K562 (cell line): Measurements from ENCODE around the gene KCNAB1. TPM values are rescaled to one million over a fixed set of nuclear protein-coding genes. Genes with fewer than 3 reads are reported as not detected.

Experiments
- CAMTA2 ChIP-seq: fragments of 250-450 bp; sonication (Bioruptor Pico); conservative IDR thresholded peaks from 2 replicates; pipeline ENCODE4 v1.5.1; 2022
- DIDO1 ChIP-seq: fragments of 450-650 bp; IDR thresholded peaks from 2 replicates; pipeline ENCODE4 v1.6.1; 2016; ENCODE audit warnings: low read depth, missing biosample characterization, missing genetic modification characterization
- E2F3 ChIP-seq: fragments of 250-450 bp; sonication (Bioruptor Pico); IDR thresholded peaks from 2 replicates; pipeline ENCODE4 v1.4.0; 2020; ENCODE audit warnings: mild to moderate bottlenecking
- FOXK1 ChIP-seq: sonication (generic); formaldehyde crosslinking; IDR thresholded peaks from 2 replicates; pipeline ENCODE4 v1.8.0; 2022; ENCODE audit warnings: missing genetic modification reagents, mild to moderate bottlenecking, borderline replicate concordance
- HNRNPH1 ChIP-seq: fragments of 200-400 bp; formaldehyde crosslinking; optimal IDR thresholded peaks from 2 replicates; pipeline ENCODE3; 2017; ENCODE audit warnings: low read depth, mild to moderate bottlenecking, low read length, moderate library complexity
- KAT2B ChIP-seq: IDR thresholded peaks from one replicate; pipeline ENCODE4 v1.6.1; 2012; ENCODE audit warnings: low read depth, mild to moderate bottlenecking, control low read depth, inconsistent platforms, low read length, moderate library complexity
- MAFG ChIP-seq: fragments of 450-650 bp; conservative IDR thresholded peaks from 2 replicates; pipeline ENCODE4 v1.6.1; 2016; ENCODE audit warnings: missing genetic modification characterization, missing compliant biosample characterization
- NFRKB ChIP-seq: fragments of 450-650 bp; IDR thresholded peaks from 2 replicates; pipeline ENCODE4 v1.6.1; 2016; ENCODE audit warnings: low read depth
- RCOR1 ChIP-seq, 2 experiments: IDR thresholded peaks; 2 replicates each; pipeline ENCODE4 v1.6.1; 2012; ENCODE audit warnings: low read depth in 2 of 2, low read length in 2 of 2, borderline replicate concordance in 1 of 2, improper control_type of control experiment in 1 of 2
- SMAD2 ChIP-seq: fragments of 150-350 bp; IDR thresholded peaks from 2 replicates; pipeline ENCODE4 v1.6.1; 2014; ENCODE audit warnings: low read depth, mild to moderate bottlenecking, low read length
- TARDBP ChIP-seq: fragments of 450-650 bp; IDR thresholded peaks from 2 replicates; pipeline ENCODE4 v1.6.1; 2016
- U2AF2 ChIP-seq: fragments of 200-400 bp; formaldehyde crosslinking; optimal IDR thresholded peaks from 2 replicates; pipeline ENCODE3; 2017; ENCODE audit warnings: low read depth, mild to moderate bottlenecking, low read length
- ZNF184 ChIP-seq: sonication (generic); formaldehyde crosslinking; IDR thresholded peaks from 2 replicates; pipeline ENCODE4 v1.5.0; 2020; ENCODE audit warnings: missing genetic modification reagents
- ZNF76 ChIP-seq: fragments of 250-450 bp; sonication (Bioruptor Pico); IDR thresholded peaks from 2 replicates; pipeline ENCODE4 v1.4.0; 2020; ENCODE audit warnings: mild to moderate bottlenecking, moderate library complexity, borderline replicate concordance
- polyA plus RNA-seq, 8 experiments: library from polyadenylated mRNA; depleted of rRNA in 4 of 8; stranded (reverse) in 5 of 8; unstranded in 3 of 8; fragments of >200 nt; fragmentation: Nextera tagmentation in 2 of 8; fragmentation: Illumina TruSeq in 1 of 8; extraction: Ambion mirVana in 2 of 8; extraction: Trizol in 1 of 8; gene quantifications; 2 replicates each; pipeline versions ENCODE4 v1.2.1 to v1.2.3, GENCODE V29; 2011 to 2014; ENCODE audit warnings: inconsistent platforms in 1 of 8, missing spikeins in 1 of 8
- total RNA-seq, 7 experiments: library from RNA; depleted of rRNA in 6 of 7; stranded (reverse); fragments of >200 nt in 6 of 7; fragmentation: Illumina TruSeq in 2 of 7; extraction: Trizol in 2 of 7; gene quantifications; 2 replicates each; pipeline versions ENCODE4 v1.2.1 to v1.2.3, GENCODE V29; 2011 to 2021; ENCODE audit warnings: low replicate concordance in 1 of 7
- TF ChIP-seq, protein P1 (sequence below): sonication (generic); formaldehyde crosslinking; IDR thresholded peaks from 2 replicates; pipeline ENCODE4 v1.4.0; 2020; ENCODE audit warnings: mild to moderate bottlenecking, missing genetic modification reagents
- TF ChIP-seq, protein P2 (sequence below): fragments of 450-650 bp; formaldehyde crosslinking; IDR thresholded peaks from 2 replicates; pipeline ENCODE4 v1.4.0; 2022; ENCODE audit warnings: mild to moderate bottlenecking, moderate library complexity
- TF ChIP-seq, protein P3 (sequence below): sonication (generic); formaldehyde crosslinking; IDR thresholded peaks from 2 replicates; pipeline ENCODE4 v1.8.0; 2023; ENCODE audit warnings: missing genetic modification reagents, mild to moderate bottlenecking, borderline replicate concordance

Gene KCNAB1
- total and polyA plus RNA-seq, 9 of the 15 experiments (the other 6 are each of a cell fraction or from before 2014, with no cell fraction given) = 0.14 to 1.2 (median 0.51) TPM

DNA sequence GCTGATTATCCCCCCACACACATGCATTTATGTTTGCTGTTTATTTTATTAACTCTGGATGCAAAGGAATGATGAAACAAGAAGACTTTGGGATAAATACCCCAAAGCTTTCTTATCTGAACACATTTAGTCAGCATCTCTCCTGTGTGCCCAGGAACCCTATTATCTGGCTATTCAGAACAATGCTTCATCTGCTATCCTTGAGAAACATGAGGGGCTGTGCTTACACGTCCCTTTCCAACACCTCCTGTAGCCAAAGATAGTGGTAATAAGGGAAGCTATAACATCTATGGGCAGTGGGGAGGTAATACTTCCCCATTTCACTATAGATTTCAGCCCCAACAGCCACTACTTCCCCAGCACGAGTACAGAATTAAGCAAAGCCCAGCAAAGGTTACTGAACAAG, 339.8 kb downstream of the KCNAB1 start (continued):
- no peak for TF ChIP-seq CAMTA2 (CRISPR knock-in tag)
- TF ChIP-seq, protein P1, sequence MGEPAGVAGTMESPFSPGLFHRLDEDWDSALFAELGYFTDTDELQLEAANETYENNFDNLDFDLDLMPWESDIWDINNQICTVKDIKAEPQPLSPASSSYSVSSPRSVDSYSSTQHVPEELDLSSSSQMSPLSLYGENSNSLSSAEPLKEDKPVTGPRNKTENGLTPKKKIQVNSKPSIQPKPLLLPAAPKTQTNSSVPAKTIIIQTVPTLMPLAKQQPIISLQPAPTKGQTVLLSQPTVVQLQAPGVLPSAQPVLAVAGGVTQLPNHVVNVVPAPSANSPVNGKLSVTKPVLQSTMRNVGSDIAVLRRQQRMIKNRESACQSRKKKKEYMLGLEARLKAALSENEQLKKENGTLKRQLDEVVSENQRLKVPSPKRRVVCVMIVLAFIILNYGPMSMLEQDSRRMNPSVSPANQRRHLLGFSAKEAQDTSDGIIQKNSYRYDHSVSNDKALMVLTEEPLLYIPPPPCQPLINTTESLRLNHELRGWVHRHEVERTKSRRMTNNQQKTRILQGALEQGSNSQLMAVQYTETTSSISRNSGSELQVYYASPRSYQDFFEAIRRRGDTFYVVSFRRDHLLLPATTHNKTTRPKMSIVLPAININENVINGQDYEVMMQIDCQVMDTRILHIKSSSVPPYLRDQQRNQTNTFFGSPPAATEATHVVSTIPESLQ (CRISPR knock-in tag) = no peak
- no peak for TF ChIP-seq E2F3 (CRISPR knock-in tag)
- TF ChIP-seq NFRKB = no peak
- no peak for TF ChIP-seq TARDBP
- TF ChIP-seq, protein P2, sequence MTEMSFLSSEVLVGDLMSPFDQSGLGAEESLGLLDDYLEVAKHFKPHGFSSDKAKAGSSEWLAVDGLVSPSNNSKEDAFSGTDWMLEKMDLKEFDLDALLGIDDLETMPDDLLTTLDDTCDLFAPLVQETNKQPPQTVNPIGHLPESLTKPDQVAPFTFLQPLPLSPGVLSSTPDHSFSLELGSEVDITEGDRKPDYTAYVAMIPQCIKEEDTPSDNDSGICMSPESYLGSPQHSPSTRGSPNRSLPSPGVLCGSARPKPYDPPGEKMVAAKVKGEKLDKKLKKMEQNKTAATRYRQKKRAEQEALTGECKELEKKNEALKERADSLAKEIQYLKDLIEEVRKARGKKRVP (CRISPR knock-in tag) = peak; percentile 60; the same call in 1 of the 2 replicates
- TF ChIP-seq, protein P3, sequence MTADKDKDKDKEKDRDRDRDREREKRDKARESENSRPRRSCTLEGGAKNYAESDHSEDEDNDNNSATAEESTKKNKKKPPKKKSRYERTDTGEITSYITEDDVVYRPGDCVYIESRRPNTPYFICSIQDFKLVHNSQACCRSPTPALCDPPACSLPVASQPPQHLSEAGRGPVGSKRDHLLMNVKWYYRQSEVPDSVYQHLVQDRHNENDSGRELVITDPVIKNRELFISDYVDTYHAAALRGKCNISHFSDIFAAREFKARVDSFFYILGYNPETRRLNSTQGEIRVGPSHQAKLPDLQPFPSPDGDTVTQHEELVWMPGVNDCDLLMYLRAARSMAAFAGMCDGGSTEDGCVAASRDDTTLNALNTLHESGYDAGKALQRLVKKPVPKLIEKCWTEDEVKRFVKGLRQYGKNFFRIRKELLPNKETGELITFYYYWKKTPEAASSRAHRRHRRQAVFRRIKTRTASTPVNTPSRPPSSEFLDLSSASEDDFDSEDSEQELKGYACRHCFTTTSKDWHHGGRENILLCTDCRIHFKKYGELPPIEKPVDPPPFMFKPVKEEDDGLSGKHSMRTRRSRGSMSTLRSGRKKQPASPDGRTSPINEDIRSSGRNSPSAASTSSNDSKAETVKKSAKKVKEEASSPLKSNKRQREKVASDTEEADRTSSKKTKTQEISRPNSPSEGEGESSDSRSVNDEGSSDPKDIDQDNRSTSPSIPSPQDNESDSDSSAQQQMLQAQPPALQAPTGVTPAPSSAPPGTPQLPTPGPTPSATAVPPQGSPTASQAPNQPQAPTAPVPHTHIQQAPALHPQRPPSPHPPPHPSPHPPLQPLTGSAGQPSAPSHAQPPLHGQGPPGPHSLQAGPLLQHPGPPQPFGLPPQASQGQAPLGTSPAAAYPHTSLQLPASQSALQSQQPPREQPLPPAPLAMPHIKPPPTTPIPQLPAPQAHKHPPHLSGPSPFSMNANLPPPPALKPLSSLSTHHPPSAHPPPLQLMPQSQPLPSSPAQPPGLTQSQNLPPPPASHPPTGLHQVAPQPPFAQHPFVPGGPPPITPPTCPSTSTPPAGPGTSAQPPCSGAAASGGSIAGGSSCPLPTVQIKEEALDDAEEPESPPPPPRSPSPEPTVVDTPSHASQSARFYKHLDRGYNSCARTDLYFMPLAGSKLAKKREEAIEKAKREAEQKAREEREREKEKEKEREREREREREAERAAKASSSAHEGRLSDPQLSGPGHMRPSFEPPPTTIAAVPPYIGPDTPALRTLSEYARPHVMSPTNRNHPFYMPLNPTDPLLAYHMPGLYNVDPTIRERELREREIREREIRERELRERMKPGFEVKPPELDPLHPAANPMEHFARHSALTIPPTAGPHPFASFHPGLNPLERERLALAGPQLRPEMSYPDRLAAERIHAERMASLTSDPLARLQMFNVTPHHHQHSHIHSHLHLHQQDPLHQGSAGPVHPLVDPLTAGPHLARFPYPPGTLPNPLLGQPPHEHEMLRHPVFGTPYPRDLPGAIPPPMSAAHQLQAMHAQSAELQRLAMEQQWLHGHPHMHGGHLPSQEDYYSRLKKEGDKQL = no peak
- no peak for TF ChIP-seq SMAD2
- TF ChIP-seq HNRNPH1 = no peak
- no peak for TF ChIP-seq DIDO1 (tag)
- no peak for TF ChIP-seq KAT2B
- TF ChIP-seq ZNF184 (CRISPR knock-in tag) = no peak
- TF ChIP-seq ZNF76 = no peak
- peak; percentile 40 for TF ChIP-seq MAFG (tag)
- no peak for TF ChIP-seq U2AF2
- TF ChIP-seq FOXK1 (CRISPR knock-in tag) = no peak
- peak; percentile 71 to 72; a peak in 2 of 4 replicates for TF ChIP-seq RCOR1 (IDR thresholded peaks at IDR 0.05; ENCODE audit: borderline replicate concordance in 1 of 2, low read depth in 2 of 2, low read length in 2 of 2)
